NCI-H2107 treated with DMSO at 0.1 percent for 48 hours (cell line): ENCODE results near the gene ANKRD52.

Experiments
- DNase-seq: peaks from one replicate; lab custom pipeline; 2025; ENCODE audit not compliant: unreplicated experiment; lab: John Stamatoyannopoulos, UW

Gene ANKRD52

DNA sequence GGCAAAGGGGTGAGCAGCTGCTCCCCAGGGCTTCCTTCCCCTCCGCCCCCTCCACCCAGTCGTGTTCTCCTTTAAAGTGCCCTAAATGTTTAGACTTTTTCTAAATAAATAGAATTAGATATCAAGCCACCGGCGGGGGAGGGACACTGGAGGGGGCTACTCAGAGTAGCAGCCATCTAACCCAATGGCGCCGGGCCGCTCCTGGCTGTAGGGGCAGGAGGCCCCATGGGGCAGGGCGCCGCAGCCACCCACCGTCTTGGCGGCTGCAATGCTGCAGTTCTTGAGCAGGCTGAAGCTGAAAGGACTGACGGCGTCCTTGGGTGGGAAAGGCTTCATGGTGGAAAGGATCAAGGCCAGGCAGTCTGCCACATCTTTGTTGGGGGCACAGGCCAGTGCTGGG is 15.2 kb downstream of the ANKRD52 start:
- DNase-seq: no peak

DNA sequence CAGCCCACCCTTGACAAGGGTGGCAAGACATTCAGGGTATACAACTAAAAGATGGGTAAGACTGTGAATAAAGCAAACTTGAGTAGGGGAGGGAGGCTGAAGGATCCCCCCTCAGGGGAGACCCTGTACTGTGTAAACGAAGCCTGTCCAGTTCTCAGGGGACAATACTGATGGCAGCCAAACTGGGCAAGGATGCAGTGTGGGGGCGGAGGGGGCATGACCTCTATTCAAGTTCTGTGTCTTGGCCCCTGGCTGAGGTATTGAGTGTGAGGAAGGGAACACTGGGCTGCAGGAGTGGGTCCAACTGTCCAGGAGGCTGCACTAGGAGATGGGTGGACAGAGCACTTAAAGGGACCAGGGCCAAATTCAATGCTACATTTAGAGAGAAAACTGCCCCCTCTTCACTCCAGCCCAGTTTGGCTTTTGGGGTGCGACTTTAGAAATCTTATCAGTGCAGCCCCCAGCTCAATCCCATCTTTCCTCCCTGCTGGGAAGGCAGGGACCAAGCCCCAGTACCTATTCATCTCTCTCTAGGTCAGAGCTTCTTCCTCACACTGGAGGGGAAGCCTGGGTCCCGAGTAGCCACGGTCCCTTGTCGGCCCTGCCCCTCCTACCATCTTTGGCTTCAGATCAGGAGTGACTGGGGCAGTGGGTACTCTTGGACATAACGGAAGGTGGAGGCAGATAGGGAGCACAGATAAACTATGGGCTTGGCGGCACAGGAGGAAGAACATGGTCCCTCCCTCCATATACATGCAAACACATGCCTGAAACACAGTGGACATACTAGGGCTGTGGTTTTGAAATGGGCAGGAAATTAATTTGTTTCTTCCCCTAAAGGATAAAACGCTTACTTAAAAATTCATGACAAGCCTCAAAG is 16.5 kb downstream of the ANKRD52 start:
- DNase-seq: no peak

DNA sequence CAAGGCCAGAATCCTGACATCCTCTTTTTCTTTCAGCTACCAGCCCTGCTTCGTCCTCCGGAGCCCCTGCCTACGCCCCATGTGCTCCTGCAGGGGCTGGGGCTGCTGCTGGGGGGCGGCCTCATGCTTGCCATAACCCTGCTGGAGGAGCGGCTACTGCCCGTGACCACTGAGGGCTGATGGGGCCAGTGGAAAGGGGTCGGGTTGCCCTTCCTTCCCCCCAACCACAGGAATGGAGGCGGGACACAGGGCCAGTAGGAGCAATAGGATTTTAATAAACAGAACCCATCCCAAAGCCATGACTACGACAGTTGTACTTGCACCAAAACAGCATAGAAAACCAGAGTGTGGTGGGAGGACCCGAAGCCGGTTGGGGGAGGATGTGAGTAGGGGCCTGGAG is 20.6 kb downstream of the ANKRD52 start:
- no peak for DNase-seq

DNA sequence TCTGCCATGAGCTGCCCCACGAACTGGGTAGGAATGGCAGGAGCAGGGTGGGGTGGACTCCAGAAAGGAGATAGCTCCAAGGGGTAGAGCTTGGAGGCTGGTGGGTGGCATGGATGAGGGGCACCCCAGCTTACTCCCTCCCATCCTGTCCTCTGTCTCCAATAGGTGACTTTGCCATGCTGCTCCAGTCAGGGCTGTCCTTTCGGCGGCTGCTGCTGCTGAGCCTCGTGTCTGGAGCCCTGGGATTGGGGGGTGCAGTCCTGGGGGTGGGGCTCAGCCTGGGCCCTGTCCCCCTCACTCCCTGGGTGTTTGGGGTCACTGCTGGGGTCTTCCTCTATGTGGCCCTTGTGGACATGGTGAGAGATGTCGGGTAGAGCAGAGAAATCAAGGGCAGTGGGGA is 21.2 kb downstream of the ANKRD52 start:
- no peak for DNase-seq

DNA sequence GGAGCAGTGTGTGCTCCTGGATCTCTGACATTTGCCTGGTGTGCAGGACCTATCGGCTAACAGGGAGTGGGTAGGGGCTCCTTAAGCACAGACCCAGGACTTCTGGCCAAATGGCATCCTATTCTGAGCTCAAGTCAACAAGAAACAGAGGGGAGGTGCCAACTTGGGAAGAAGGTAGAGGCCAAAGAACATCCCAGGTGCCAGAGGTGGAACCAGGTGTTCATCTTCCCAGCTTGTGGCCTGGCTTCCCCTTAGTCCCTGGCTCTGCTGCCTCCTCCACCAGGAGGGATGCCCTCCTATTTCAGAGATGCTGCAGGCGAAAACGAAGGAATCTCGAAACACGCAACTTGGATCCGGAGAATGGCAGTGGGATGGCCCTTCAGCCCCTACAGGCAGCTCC is 22.1 kb downstream of the ANKRD52 start:
- no peak for DNase-seq

DNA sequence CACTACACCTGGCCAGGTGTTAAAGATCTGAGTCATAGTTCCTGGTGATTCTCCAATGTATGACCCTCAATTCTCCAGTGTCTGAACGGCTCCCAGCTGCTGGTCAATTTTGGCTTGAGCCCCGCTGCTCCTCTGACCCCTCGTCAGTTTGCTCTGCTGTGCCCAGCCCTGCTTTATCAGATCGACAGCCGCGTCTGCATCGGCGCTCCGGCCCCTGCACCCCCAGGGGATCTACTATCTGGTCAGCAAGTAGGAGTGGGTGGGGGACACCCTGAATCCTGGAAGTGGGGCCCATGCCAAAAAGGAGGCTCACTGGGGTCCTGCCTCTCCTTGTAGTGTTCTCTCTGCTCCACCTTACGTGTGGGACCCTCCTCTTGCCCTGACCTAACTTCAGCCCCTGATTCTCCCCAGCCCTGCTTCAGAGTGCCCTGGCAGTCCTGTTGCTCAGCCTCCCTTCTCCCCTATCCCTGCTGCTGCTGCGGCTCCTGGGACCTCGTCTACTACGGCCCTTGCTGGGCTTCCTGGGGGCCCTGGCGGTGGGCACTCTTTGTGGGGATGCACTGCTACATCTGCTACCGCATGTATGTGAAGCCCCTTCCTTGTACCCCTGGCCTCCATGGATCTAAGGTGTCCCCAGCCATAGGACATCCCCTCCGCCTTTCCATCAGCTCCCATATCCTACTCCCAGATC is 23.3 kb downstream of the ANKRD52 start:
- DNase-seq: no peak

DNA sequence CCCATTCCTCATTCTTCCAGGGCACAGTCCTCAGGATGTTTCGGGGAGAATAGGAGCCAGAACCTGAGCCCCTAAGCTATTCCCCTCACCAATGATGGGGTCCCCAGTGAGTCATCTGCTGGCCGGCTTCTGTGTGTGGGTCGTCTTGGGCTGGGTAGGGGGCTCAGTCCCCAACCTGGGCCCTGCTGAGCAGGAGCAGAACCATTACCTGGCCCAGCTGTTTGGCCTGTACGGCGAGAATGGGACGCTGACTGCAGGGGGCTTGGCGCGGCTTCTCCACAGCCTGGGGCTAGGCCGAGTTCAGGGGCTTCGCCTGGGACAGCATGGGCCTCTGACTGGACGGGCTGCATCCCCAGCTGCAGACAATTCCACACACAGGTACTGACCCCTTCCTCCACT is 27.0 kb downstream of the ANKRD52 start:
- no peak for DNase-seq

DNA sequence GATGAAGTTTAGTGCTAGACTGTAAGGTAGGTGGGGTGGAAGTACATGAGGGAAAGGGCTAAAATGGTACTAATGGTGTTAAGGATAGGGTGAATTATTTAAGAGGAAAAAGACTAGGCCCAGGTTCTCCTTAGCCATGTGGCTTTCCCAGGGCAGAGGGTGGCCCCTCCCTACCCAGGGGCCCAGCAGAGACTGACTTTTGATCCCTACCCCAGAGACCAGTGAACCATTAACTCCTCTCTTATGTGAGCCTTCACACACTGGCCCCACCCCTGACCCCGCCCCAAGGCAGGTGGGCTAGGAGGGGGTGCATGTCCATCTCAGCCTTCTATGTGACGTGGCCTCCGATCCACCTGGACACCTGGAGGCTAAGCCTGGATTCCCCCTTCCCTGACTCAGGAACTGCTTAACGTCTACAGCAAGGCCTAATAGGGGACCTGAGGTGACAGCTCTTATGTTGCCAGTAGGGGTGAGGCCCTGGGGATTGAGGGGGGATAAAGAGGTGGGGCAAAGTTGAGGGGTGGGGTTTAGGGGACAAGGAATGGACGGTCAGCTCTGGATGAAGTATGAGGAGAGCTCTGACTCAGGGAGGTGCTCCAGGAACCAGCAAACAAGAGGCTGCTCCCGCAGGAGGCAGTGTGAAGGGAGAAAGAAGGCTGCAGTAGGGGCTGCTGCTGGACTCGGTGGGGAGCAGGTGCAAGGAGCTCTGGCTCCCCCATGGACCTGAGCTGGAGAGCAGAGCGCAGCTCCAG is 27.6 kb downstream of the ANKRD52 start:
- DNase-seq: no peak

DNA sequence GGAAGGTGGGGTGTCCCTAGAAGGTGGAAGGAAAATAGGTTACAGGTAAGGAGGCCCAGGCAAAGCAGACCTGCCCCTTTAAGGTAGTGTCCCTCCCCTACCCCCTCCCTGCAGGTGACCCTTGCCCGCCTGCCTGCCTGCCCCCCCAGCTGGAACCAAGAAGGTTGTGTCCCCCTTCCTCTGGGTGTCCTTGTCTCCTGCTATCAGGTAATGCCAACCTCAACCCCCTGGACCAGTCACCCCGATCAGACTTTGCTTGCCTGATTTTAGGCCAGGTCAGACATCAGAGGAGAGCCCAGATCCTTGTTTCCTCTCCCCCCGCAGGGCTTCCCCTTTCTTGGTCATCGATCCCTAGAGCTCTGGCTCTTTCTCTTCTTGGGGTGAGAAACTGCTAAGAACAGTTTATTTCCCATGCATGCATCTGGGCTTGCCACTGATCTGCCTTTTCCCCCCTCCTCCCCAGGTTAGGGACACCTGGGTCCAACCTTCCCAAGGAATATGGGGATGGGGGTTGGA is 28.2 kb downstream of the ANKRD52 start, which contains the start of gene SLC39A5:
TSS of gene SLC39A5 (plus strand) at position 136 of the 516 bp plus-strand sequence. CDS start 1,224 bp downstream, outside the sequence.
- DNase-seq: no peak

DNA sequence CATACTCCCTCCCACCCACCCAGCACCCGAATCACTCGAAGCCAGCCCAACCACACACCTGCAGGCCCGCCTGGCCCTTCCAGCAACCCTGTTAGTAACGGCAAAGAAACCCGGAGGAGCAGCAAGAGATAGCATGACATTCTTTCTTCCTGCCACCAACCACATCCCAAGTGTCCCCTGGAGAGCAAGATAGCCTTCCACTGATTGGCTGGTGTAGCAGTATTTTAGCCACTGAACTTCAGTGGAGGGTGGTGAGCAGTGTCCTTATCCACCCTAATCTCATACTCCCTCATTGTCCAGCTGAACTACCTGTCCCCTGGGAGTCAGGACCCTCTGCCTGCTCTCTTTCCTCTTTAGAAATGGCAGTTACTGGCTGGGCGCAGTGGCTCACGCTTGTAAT is 29.1 kb downstream of the ANKRD52 start:
- DNase-seq: no peak

DNA sequence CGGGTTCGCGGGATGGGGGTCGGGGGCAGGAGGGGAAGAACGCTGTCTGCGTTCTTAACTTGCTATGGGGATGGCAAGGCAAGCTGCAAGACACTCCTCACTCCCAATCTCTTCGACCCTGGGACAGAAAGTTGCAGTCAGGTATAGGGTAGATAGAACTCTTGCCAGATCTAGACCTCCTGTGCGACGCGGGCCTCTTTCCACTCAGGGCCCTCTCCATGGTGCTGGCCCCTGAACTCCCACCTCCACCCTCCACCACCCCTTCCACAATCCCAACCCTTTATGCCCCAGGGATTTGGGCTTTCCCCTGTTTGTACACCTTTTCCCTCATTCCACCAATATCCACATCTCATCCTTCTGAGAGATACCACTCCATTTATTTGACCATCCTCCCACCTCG is 33.2 kb downstream of the ANKRD52 start:
- no peak for DNase-seq

DNA sequence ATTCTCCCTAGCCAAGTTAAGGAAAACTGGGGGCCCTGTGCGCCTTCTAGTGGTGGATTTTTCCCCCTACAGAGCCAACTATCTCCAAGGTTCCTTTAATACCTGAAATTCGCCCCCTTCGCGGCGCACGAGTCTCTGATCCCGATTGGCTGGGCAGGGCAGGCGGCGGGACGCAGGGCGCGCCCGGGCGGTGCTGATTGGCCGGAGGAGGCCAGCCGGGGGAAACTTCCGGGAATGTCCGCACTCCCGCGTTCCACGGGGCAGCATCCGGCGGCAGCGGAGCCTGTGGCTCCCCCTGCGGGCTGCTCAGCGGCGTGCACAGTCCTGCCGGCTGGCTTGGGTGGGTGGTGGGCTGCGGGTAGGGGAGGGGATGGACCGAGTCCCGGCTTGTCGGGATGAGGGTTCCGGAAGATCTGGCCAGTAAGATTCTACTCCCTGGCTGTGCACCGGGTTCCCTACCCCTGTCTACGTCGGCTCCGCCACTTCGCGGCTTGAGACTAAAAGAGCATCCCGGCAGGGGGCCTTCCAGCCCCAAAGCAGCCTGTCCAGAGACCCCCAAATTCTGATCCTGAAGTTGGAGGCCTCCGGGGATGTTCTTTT is 34.0 kb downstream of the ANKRD52 start, which contains the start of gene NABP2:
TSS of gene NABP2 (plus strand) at position 241 of the 600 bp plus-strand sequence. CDS start 515 bp downstream, outside the sequence.
- peak; percentile 96 for DNase-seq

DNA sequence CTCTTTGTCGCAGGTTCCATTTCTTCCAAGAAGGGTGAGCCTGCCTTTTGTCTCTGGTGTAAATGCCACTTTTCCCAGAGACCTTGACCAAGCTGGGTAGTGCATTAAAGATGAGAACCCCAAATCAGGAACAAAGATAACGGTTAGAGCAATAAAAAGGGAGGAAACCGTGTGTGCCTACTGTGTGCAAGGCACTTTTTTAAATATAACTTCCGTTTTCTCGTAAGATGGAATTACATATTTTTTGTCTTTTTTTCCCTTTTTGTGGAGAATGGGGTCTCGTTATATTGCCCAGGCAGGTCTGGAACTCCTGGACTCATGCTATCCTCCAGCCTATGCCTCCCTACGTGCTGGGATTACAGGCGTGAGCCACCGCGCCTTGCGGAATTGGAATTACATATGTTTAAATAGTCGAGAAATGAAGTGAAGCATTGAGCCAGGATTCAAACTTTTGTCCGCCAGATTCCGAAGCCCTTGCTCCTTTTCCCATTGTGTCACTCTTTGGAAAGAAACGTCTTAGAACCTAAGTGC is 34.5 kb downstream of the ANKRD52 start:
- no peak for DNase-seq

DNA sequence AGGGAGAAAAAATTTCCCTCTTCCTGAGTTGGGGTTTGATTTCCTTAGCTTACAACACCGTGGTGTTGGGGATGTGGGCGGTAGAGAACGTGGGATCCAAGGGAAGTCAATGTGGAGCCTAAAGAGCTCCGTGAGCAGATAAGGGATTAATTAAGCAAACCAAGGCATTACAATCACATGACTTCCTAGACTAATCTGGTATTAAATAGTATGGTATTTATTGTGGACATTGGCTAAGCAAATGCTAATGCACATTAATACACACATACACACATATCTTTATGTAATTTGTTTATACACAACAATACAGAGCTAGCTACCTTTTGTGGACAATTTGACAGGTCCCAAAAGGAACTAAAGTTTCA is 35.7 kb downstream of the ANKRD52 start:
- no peak for DNase-seq

DNA sequence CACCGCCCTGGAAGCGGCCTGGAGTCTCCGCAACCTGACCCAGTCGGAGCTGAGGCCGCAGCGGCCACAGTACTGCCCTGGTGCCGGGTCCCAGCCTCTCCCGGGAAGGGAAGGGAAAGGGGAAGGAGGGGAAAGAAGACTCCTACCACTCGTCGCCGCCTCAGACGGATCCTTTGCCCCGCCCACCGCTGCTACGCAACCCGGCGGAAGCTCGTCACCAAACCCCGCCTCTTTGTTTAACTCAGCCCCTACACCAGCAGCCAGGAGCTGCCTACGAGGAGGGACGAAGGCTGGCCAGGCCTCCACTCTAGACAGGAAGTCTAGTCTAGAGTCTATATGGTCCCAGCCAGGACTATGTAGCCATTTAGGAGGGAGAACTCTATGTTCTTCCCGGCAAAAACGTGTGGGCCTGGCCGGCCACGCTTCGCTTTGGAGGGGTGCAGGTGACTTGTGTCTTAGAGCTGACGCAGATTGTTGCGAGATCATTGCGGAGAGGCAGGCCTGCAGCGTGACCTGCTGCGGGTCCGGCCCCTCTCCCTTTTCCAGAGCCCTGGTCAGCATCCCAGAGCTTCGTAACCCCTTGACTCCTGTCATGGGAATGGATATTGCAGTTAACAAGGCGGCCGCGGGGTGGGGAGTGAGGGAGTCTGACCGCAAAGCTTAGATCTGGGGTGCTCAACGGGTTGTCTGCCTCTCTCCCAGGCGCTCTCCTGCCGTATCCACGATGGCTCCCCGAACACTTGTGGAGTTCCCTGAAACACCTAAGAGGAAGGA is 36.2 kb downstream of the ANKRD52 start, which contains the start of gene RNF41:
TSS of gene RNF41 (minus strand) at position 166 of the 774 bp plus-strand sequence. CDS start 7,875 bp downstream, outside the sequence.
- DNase-seq: peak; percentile 93

DNA sequence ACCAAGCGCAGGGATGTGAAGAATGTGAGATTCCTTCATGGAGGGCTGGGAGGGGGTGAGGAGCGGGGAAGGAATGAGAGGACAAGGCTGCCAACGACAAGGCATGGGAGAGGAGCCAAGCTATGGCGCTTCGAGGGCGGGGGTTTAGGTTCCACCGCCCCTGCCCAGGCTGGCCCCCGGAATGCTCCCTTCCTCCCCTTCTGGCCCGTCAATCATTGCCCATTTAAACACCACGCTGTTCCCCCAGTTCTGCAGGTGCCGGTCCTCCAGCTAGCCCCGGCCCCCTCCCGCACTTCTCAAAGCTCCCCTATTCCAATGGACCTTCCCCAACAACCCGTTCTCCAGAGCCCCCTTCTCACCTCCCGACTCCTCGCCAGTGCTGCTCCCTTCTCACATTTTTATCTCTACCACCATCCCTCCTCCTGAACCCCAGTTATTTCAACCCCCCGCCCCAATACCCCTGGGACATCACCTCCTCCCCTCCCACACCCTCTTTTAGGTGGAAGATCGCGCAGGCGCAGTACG is 36.9 kb downstream of the ANKRD52 start:
- DNase-seq: no peak

DNA sequence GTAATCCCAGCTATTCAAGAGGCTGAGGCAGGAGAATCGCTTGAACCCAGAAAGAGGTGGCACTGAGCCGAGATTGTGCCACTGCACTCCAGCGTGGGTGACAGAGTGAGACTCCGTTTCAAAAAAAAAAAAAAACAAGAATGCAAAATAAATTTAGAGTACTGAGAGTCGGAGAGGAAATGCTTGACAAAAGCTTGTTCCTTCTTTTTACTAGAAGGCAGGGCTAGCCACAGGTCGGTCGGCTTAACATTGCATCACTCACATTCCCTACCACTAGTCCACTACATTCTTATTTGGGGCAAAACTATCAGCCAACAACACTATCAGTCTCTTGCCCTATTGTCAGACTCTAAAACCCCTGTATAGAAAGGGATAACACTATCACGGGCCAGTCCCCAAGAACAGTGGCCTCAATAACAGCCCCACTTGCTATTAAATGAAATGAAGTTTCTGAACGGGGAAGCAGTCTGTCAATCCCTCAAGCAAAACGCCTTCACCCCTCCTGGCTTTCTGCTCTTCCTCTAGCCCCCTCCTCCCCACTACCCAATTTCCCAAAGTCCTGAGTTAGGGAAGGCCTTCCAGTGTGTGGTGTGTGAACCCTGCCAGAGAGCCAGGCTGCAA is 37.5 kb downstream of the ANKRD52 start:
- DNase-seq: no peak

DNA sequence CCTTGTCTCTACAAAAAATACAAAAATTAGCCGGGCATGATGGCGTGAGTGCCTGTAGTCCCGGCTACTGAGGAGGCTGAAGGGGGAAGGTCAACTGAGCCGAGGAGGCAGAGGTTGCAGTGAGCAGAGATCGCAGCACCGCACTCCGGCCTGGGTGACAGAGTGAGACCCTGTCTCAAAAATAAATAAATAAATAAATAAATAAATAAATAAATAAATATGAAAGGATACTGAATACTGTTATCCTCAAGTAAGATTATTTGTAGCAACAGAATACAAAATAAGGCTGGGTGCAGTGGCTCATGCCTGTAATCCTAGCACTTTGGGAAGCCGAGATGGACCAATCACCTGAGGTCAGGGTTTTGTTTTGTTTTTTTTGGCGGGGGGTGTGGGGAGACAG is 38.3 kb downstream of the ANKRD52 start:
- no peak for DNase-seq

DNA sequence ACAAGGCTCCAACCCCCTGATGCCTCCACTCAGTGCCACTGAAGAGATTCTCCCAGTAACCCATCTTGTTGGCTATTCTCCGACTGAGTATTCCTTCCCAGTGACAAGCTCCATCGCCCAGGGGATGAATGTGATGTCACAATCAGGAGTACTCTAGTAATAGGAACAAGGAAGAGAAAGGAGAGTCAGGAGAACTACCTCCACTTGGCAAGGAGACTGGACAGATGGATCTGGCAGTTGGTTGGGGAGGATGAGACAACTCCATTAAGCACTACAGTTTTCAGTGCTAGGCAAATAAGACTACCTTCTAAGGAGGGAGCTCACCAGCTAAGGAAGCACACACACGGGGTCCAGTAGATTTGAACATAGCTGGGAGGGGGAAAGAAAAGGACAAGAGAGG is 41.7 kb downstream of the ANKRD52 start:
- DNase-seq: no peak
